BJ (cell line): ENCODE results near the gene FBXO31. TPM values are rescaled to one million over a fixed set of nuclear protein-coding genes. Genes with fewer than 3 reads are reported as not detected.
A peak's percentile ranks its signal among the peaks of the same experiment; 100 is the strongest.
"Not testable (repeated sequence)": the region's sequence is repeated elsewhere in the genome, so short reads cannot be mapped to it uniquely, and the experiment has no call there.

ENCODE experiments used
- CTCF ChIA-PET: fragments of 350-600 bp; formaldehyde crosslinking; extraction: SDS; loops from one replicate; lab custom pipeline; 2021; ENCODE audit warnings: antibody characterized with exemption, inconsistent platforms; lab: Yijun Ruan, JAX
- POLR2A ChIA-PET: fragments of 300-600 bp; sonication (Branson Sonifier 250); formaldehyde crosslinking; extraction: SDS; loops from one replicate; lab custom pipeline; 2021; ENCODE audit warnings: antibody characterized with exemption; lab: Charles Lee
- DNase-seq: peaks from one replicate; pipeline ENCODE4 v3.0.0-alpha.2; 2011; ENCODE audit warnings: low read depth
- H3K27me3 ChIP-seq: 2 replicates; pipeline ENCODE4 v1.6.0; 2011; ENCODE audit warnings: low read length; ENCODE audit not compliant: control insufficient read depth, insufficient read depth
- H3K36me3 ChIP-seq: 2 replicates; pipeline ENCODE4 v1.5.1; 2011; ENCODE audit warnings: low read length; ENCODE audit not compliant: control insufficient read depth, insufficient read depth
- H3K4me3 ChIP-seq: 2 replicates; pipeline ENCODE4 v1.5.1; 2011; ENCODE audit warnings: low read depth, mild to moderate bottlenecking, control low read depth, low read length
- CTCF ChIP-seq: IDR thresholded peaks from 2 replicates; pipeline ENCODE4 v1.5.1; 2011; ENCODE audit warnings: low read depth, mild to moderate bottlenecking, control low read depth, inconsistent platforms, low read length, moderate library complexity; ENCODE audit not compliant: insufficient read depth
- polyA plus RNA-seq: library from polyadenylated mRNA; depleted of rRNA; stranded (reverse); fragments of >200 nt; gene quantifications from 2 replicates; pipeline ENCODE4 v1.2.3, GENCODE V29; 2011

The FBXO31 gene
- polyA plus RNA-seq, 1 experiment: 24.8 TPM

GRCh38 chr16:87390641-87391323 lies 7.2 kb upstream of the FBXO31 start:
- POLR2A ChIA-PET: no interaction called here
- TF ChIP-seq CTCF: no peak
- no peaks in the 10 kb centered on the region; the same call in 1 of the 2 replicates for H3K36me3 ChIP-seq
- no peak for DNase-seq
- no peak overlapping the region; the same call in 1 of the 2 replicates for H3K4me3 ChIP-seq
- no peaks in the 10 kb centered on the region for H3K27me3 ChIP-seq
- CTCF ChIA-PET: interaction anchor here (1.4 kb wide), 1 partner anchor 826 kb away, joined by 3 read pairs; no protein-coding TSS in a partner anchor

- H3K4me3 ChIP-seq, H3K27me3 ChIP-seq, POLR2A ChIA-PET, DNase-seq, H3K36me3 ChIP-seq: not testable (repeated sequence)
- CTCF ChIA-PET: interaction anchor here (1.4 kb wide), 1 partner anchor 826 kb away, joined by 3 read pairs; no protein-coding TSS in a partner anchor
These were observed 6.3 kb upstream of the FBXO31 start for GRCh38 chr16:87389914-87390313.

GRCh38 chr16:87389245-87389644 lies 5.7 kb upstream of the FBXO31 start:
- CTCF ChIA-PET: interaction anchor here (1.0 to 1.6 kb wide), 2 partner anchors 182 to 184 kb away, joined by 3 read pairs; no protein-coding TSS in a partner anchor
- no peak for DNase-seq
- TF ChIP-seq CTCF: no peak
- POLR2A ChIA-PET: no interaction called here
- no peaks in the 10 kb centered on the region for H3K27me3 ChIP-seq
- H3K4me3 ChIP-seq: no peak overlapping the region
- H3K36me3 ChIP-seq: no peaks in the 10 kb centered on the region

GRCh38 chr16:87388818-87389134 lies 5.2 kb upstream of the FBXO31 start:
- Histone ChIP-seq H3K27me3 (no peaks in the 10 kb centered on the region), H3K36me3 (no peaks in the 10 kb centered on the region), H3K4me3 (no peak overlapping the region)
- POLR2A ChIA-PET: no interaction called here
- TF ChIP-seq CTCF: no peak
- no peak for DNase-seq
- CTCF ChIA-PET: interaction anchor here (1.0 to 1.6 kb wide), 2 partner anchors 182 to 185 kb away, joined by 3 read pairs; no protein-coding TSS in a partner anchor

- no peak overlapping the region for H3K4me3 ChIP-seq
- TF ChIP-seq CTCF: no peak
- ChIA-PET CTCF (interaction anchor here (0.6 to 1.6 kb wide), 5 partner anchors 23 to 540 kb away, joined by 3 to 6 read pairs (median 3); no protein-coding TSS in a partner anchor), POLR2A (no interaction called here)
- peak; percentile 99 for DNase-seq
- H3K27me3 ChIP-seq: no peaks in the 10 kb centered on the region
- no peaks in the 10 kb centered on the region for H3K36me3 ChIP-seq
These were observed 4.6 kb upstream of the FBXO31 start for GRCh38 chr16:87387942-87388817.

GRCh38 chr16:87384875-87385167 lies 1.2 kb upstream of the FBXO31 start:
- POLR2A ChIA-PET, DNase-seq, H3K36me3 ChIP-seq, H3K27me3 ChIP-seq: not testable (repeated sequence)
- CTCF ChIA-PET: interaction anchor here (0.5 to 1.8 kb wide), 4 partner anchors 10 to 81 kb away, joined by 3 to 9 read pairs (median 5); no protein-coding TSS in a partner anchor
- peak overlapping the region; percentile 91 for H3K4me3 ChIP-seq
